K562 treated with DMSO at 1 percent for 24 hours (cell line): Measurements from ENCODE around the gene ADGRL2. TPM values are rescaled to one million over a fixed set of nuclear protein-coding genes. Genes with fewer than 3 reads are reported as not detected.

Experiments used
- total RNA-seq: library from RNA; unstranded; fragments of 300-600 nt; gene quantifications from 2 replicates; pipeline ENCODE4 v1.2.3, GENCODE V29; 2022; ENCODE audit warnings: low read depth; ENCODE audit not compliant: insufficient read depth

Gene ADGRL2
- not detected in 2 replicates for total RNA-seq

GRCh38 chr1:81800695-81801650 is at the start of gene ADGRL2:
Gene ADGRL2 (plus strand): TSS chr1:81800934. CDS start chr1:81836985, 36,051 bp downstream.

